NCI-H146 (cell line): ENCODE data around the gene SYVN1.

Experiments
- DNase-seq: peaks from one replicate; lab custom pipeline; 2025; lab: John Stamatoyannopoulos, UW

Gene SYVN1

GRCh38 chr11:65087827-65088226 lies 46.5 kb downstream of the SYVN1 start:
- no peak for DNase-seq

GRCh38 chr11:65087216-65087615 lies 47.1 kb downstream of the SYVN1 start:
- no peak for DNase-seq

- DNase-seq: no peak
Observed at GRCh38 chr11:65086809-65087208, 47.5 kb downstream of the SYVN1 start.

- no peak for DNase-seq
Observed at GRCh38 chr11:65085446-65085845, 48.9 kb downstream of the SYVN1 start.

- DNase-seq: peak; percentile 44
Observed at GRCh38 chr11:65084598-65085375, 49.5 kb downstream of the SYVN1 start.

- peak; percentile 95 for DNase-seq
Observed at GRCh38 chr11:65083834-65084597, 50.3 kb downstream of the SYVN1 start, which contains the start of the genes CDCA5 and ZFPL1. Gene CDCA5, minus strand, starts transcription at chr11:65084040. Its CDS starts 62 bp downstream, at chr11:65083978. Gene ZFPL1, plus strand, starts transcription at chr11:65084222. Its CDS starts 477 bp downstream, at chr11:65084699.

- peak; percentile 8 for DNase-seq
Observed at GRCh38 chr11:65083134-65083833, 51.0 kb downstream of the SYVN1 start.

GRCh38 chr11:65078786-65079342 lies 55.5 kb downstream of the SYVN1 start:
- no peak for DNase-seq

GRCh38 chr11:65078151-65078550 lies 56.2 kb downstream of the SYVN1 start:
- peak; percentile 38 for DNase-seq

GRCh38 chr11:65077451-65077850 lies 56.9 kb downstream of the SYVN1 start:
- no peak for DNase-seq
